ENCODE measurements around the gene PLCG2.
"Not testable (repeated sequence)": the region's sequence is repeated elsewhere in the genome, so short reads cannot be mapped to it uniquely, and the experiment has no call there.

Gene PLCG2

DNA sequence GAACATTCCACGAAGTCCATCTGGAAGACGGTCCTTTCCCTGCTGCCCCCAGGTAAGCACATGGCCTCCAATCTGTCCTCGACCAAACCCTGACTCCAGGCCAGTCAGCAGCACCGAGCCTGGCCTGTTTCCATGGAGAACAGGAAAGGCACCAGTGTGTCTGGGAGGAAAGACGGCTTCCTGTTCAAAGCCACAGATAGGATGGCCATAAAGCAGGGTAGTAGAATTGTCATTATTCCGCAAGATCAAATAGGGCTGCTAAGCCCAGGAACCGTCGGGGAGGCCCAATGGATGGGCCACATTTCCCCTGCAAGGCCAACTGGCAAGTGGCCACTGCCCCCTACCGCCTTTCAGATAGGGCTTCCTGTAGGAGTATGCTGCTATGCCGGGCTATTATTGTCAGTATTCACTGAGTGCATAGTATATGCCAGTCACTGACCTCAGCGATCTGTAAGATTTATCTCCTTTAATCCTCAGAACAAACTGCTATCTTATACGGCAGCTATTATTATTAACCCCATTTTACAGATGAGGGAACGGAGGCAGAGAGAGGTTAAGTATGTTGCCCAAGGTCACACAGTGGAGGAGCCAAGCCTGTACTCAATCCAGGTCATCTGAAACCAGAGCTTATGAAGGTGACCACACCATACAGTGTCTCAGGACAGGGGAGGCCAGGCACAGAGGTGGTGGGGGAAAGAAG lies 23.0 kb upstream of the PLCG2 start:
- DNase-seq, result no peak

DNA sequence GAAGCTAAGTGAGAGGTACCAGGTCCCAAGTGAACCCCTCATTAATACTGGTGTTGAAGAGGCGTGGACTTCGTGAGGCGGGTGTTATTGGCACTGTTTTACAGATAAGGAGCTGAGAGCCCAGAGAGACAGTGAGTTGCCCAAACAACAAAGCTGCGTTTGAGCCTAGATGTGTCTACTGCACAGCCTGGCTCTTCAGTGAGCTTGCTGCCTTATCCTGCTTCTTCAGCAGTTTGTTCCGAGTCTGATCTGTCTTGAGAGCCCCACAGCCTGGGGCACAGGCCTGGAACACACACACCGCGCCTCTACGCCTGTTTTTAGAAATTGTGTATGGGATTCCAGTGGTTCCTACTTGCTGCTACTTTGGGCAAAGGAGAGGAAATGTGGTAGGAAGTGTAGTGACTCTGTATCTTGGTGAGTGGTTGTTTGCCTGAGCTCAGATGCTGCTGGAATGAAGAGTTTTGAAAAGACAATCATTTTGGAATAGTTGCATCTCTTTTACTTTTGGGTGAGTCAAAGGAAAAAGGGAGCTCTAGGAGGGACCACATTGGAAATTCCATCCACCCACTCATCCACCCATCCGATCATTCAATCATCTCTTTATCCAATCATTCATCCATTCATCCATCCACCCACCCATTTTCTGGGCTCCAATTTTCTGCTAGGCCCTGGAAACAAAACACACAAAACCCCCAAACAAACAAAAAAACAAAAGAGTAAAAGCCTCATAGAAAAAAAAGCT lies 22.3 kb upstream of the PLCG2 start:
- DNase-seq, result no peak

DNA sequence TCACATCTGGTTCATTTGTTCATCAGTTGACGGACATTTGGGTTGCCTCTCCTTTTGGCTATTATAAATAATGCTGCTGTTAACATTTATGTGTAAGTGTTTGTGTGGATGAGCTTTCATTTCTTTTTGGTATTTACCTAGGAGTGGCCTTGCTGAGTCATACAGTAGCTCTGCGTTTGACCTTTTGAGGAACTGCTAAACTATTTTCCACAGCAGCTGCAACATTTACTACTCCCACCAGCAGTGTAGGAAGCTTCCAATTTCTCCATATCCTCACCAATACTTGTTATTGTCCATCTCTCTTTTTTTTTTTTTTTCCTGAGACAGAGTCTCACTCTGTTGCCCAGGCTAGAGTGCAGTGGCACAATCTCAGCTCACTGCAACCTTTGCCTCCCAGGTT lies 20.7 kb upstream of the PLCG2 start:
- DNase-seq, result no peak

DNA sequence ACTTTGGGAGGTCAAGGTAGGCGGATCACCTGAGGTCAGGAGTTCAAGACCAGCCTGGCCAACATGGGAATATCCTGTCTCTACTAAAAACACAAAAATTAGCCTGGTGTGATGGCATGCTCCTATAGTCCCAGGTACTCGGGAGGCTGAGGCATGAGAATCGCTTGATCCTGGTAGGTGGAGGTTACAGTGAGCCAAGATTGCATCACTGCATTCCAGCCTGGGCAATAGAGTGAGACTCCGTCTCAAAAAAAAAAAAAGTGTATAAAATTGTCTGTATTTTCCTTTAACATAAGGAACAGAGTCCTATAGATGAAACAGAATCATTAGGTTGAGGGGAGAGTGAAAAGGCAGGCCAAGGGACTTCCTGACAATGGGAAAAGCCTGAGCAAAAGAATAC lies 16.8 kb upstream of the PLCG2 start:
- not testable (repeated sequence) for DNase-seq

DNA sequence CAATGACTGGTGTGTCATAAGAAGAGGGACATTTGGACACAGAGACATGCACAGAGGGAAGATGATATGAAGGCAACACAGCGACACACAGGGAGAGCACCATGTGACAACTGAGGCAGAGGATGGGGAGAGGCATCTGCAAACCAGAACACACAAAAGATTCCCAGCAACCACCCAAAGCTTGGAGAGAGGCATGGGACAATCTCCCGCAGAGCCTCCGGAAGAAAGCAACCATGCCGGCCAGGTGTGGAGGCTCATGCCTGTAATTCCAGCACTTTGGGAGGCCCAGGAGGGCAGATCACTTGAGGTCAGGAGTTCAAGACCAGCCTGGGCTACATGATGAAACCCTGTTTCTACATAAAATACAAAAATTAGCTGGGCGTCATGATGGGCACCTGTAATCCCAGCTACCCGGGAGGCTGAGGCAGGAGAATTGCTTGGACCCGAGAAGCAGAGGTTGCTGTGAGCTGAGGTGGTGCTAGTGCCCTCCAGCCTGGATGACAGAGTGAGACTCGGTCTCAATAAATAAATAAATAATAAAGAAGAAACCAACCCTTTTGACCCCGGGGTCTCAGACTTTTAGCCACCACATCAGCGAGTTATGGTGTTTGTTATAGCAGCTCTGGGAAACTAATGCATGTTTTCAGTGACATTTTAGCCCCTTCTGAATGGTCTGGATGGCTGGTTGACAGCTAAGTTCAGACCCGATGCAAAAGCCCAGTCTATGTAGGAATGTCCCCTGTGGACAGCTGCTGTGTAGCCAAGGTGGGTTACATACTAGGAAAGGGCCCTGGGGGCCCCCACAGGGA lies 13.8 kb upstream of the PLCG2 start:
- DNase-seq, result no peak

DNA sequence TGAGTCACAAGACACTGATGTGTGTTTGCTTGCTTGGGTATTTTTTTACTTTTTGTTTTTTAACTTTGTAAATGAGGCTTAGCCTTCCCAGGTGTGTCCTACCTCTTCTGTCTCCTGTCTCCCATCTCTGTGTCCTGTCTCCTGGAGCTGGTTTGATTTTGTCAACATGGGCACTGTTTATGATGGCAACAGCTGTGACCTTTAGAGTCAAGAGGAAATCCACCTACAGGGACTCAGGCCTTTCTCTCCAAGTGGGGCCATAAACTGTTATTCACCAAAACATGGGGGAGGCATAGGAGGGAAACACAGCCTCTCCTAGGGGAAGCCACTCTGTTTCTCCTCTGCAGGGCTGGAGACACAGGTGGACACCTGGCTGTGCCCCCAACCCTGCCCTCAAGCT lies 13.1 kb upstream of the PLCG2 start:
- no peak for DNase-seq

DNA sequence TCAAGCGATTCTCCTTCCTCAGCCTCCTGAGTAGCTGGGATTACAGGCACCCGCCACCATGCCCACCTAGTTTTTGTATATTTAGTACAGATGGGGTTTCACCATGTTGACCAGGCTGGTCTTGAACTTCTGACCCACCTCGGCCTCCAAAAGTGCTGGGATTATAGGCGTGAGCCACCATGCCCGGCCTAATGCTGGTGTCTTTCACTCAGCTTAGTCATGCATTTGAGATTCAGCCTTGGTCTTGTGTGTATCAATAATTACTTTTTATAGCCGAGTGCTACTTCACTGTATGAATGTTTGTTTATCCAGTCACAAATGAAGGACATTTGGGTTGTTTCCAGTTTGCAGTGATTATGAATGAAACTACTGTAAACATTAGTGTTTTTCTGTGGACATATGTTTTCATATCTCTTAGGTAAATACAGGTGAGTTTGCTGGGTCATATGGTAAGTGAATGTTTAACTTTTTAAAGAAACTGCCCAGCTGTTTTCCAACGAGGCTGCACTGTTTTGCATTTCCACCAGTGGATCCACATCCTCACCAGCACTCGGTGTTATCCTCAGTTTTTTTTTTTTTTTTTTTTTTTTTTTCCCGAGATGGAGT lies 11.0 kb upstream of the PLCG2 start:
- no peak for DNase-seq

DNA sequence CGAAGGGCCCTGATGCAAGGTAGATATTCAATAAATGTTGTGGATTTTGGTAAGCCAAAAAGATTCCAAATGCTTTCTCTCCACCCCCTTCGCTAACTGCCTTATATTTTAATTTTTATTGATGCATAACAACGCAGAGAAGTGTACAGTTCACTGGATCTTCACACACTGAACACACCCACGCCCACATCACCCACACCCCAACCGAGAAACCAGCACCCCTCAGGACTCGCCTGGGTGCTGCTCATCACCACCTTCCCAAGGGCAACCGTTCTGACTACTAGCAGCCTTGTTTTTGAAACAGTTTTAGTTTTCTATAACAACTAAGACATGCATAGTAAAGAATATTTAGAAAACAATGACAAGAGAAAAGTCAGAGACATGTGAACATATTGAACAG lies 9.1 kb upstream of the PLCG2 start:
- no peak for DNase-seq

DNA sequence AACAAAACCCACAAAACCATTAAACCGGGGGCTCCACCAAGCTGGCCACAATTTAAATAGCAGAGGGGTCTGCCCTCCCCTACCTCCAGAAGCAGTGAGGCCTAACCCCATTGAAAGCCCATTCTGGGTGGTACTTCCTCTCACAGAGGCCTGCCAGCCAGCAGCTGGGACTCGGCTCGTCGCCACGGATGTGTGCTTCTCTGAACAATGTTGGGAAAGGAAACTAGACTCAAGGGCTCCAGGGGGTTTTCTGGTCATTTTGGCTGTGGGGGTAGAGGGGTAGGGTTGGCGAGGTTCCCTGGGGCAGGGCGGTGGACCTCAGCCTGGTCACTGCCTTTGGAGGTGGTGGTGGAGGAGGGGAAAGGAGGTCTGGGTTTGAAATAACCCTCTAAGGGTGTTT lies 4.7 kb upstream of the PLCG2 start:
- DNase-seq, result no peak

DNA sequence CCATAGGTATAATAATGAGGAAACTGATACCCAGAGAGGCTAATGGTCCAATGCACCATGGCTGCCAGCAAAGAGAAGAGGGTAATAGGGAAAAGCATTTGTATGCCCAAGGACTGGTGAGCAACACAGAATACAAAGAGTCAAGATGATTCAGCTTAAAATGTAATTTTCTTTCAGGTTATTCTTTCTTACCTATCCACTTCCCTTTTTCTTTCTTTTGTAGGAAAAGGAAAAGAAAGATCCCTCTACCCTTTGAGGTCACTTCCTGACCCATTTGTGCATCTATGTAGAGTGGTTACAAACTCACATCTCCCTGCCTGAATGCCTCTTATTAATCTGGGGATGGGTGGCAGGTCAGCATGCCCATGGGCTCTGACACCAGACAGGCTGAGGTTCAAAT lies 3.5 kb upstream of the PLCG2 start:
- DNase-seq, result no peak

DNA sequence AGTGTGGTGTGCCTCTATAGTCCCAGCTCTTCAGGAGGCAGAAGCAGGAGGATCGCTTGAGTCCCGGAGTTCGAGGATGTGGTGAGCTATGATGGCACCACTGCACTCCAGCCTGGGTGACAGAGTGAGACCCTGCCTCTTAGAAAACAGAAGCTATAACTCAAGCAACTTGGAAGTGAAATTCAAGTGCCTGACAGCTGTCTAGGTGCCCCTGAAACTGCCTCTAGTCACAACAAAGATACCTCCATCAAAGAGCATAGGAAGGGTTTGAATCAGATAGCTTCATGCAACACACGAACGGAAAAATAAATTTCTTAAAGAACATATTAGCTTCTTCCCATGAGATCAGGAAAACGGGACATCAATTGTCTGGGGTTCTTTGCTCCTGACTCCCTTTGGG lies 860 bp upstream of the PLCG2 start:
- no peak for DNase-seq

DNA sequence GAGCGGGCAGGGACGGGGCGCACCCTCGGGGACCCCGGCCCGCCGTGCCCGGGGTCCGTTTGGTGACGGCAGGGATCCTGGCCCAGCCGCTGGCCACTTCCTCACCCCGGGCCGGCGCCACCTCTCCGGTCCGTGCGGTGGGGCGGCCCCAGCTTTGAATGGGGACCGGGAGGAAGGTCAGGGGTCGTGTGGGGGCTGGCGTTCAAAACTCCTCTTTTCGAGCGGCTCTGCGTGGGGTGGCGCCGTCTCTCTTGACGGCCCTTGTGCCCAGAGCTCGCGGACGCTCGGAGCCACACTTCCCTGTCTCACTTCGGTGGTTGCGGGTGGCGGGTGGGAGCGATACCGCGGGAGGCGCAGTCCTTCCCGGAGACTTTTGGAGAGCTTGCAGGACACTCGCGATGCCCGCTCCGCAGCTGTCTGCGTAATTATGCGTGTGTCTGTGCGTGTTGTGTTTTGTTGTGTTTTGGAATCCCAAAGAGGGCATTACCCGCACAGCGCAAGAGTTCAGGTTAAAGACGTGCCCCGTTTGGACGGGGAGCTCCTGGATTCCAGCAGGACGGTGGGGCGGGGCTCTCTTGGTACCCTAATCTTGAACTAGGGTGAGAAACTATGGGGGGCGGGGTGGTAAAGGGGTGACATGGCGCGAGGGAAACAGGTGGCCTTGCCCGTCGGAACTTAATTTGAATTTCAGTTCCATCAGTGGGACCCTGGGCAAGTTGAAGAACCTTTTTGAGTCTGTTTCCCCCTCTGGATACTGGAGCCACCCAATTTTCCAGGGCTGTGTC lies 637 bp downstream of the PLCG2 start:
- DNase-seq, result no peak

DNA sequence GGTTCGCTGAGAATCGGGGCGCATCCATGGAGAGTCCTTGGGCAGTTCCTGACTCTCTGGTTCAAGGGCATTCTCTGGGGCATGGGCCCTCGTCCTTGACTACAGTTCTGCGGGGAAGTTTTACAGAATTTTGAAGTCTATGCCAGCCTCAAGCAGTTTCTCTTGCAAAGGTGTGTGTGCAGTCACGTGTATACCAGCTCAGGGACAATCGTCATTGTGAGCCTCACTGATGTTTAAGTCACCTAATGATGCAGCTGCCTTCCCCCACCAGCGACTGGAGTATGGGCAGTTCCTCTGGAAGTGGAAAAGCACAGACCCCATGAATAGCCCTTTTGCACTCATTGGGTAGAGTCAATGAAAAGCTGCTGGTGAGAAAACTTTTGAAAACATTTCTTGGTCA lies 1.3 kb downstream of the PLCG2 start:
- DNase-seq, result no peak

DNA sequence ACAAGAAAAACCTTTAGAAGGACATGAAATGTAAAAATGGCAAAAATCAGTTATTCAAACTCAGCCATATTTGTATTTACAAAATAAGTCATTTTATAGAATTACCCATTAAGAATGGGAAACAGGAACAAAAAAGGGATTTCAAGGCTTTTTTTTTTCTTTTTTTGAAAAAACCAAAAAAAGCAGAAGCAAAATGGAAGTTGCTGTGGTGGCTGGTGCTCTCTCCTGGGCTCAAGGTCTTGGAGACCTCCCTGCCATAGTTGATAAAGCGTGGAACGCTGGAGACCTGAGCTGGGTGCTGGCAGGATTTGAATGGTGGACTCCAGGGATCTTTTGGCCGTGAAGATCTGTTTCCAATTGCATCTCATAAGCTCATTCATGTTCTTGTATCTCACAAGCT lies 3.1 kb downstream of the PLCG2 start:
- no peak for DNase-seq

DNA sequence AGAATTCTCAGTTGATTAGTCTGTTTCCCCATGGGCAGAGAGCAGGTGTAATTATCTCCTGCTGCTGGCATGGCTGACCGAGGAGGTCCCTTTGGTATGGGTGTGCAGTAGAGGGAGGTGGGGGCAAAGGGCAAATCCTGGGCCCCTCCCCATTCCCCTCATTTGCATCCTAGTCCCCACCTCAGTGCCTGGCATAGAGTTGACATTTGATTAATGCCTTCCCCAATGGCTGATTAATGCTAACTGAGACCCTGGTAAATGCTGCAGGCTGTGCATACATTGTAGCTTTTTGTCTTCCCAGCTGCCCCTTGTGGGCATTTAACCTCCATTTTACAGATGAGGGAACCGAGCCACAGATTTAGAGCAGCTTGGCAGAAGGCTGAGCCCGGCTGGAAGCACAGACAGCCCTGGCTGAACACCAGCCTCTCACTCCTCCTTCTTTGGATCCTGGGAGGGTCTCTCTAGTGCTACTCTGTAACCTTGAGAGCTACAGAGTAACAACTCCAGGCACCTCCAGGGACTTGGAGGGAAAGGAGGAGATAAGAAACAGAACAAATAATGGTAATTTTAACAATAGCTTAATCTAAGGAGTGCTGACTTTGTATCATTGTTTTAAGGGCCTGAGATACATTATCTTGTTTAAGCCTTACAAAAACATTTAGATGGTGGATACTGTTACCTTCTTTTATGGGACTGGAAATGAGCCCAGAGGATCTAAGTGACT lies 5.1 kb downstream of the PLCG2 start:
- DNase-seq, result no peak

DNA sequence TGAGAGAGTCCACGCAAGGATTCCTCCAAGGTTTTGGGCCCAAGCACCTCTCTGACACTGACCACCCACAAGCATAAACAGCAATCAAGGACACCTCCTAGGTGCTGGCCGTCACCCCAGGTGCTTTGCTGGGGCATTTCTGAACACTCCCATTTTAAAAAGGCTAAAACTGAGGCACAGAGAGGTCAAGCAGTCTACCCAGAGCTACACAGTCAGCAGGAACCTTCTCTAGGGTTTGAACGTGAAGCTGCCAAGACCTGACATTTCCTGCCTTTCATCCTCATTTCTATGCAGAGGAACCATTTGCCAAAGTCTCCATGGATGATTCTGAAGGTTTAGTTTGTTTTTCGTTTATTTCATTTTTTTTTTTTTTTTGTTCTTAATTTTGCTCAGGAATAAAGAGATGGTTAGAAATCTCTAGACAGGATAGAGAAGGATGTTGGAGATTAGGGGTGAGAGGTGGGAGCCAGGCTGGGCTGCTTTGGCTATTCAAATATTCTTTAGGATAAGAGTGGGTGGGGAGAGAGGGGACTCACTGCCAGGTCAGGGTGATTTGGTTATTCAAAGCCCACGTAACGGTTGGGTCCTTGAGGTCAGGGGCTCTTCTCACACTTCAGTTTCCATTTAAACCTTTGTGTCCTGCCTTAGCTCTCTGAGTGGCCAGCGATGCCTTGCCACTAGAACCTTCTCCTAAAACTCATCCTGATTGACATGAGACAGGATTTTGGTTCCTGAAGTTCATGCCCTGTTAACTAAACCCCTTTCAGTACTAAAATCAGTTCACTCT lies 6.2 kb downstream of the PLCG2 start:
- no peak for DNase-seq

DNA sequence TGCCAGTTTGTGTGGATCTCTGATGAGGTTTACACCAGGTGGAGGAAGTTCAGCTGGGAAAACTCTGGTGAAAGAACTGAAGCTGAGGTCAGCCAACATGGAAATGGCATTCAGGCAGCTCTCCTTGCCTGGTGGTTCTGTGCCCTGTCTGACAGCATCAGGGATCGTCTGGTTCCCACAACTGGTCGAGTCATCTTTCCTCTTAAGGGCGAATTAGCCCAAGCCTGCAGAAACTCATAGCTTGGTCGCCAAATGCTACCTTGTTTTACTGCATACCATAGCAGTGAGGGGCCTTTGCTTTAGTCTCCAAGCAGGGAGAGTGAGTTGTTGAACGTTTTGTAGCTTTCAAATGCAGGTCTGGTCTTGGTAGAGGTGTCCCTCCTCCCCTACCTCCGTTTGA lies 7.2 kb downstream of the PLCG2 start:
- DNase-seq, result no peak

DNA sequence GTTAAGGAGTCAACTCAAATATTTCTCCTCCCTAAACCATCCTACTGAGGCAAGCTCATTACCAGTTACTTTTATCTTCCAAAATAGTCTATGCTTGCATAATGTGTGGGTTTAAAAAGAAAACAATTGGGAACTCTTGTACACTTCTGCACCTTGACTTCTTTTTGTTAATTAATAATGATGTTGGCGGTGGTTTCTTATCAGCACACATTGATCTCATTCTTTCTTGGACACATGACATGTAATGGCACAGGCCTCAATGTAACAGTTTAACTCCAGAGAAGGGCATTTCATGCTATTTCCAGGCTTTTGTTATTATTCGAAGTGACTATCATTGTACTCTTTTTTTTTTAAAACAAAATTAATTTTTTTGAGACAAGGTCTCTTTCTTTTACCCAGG lies 7.8 kb downstream of the PLCG2 start:
- DNase-seq, result no peak

DNA sequence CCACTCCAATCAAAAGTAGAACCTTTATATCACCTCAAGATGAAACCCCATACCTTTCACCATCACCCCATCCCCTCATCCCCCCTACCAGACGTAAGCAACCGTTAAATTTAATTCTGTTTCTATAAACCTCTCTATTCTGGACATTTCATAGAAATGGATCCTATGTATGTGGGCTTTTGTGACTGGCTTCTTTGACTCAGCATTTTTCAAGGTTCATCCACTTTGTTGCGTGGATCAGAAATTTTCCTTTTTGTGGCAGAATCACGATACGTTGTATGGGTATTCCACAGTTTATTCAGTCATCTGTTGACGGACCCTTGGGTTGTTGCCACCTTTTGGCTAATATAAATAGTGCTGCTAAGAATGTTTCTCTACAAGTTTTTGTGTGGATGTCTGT lies 8.6 kb downstream of the PLCG2 start:
- no peak for DNase-seq

DNA sequence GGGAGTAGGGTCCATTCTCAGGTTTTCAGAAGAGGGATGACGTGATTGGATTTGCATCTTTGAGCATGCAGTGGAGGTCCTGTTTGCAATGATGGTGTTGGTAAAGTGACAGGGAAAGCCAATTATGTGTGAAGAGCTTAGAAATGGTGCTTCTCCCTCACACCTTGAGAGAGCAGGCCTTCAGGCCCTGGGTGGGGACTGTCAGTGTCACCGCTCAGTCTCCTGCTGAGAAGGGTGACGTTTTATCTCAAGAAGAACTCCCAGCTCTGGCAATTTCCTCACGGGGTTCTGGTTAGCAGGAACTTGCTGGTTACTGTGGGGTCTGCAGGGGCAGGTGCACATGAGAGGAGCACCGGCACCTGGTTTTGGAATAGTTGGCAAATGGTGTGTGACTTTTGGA lies 11.2 kb downstream of the PLCG2 start:
- no peak for DNase-seq

DNA sequence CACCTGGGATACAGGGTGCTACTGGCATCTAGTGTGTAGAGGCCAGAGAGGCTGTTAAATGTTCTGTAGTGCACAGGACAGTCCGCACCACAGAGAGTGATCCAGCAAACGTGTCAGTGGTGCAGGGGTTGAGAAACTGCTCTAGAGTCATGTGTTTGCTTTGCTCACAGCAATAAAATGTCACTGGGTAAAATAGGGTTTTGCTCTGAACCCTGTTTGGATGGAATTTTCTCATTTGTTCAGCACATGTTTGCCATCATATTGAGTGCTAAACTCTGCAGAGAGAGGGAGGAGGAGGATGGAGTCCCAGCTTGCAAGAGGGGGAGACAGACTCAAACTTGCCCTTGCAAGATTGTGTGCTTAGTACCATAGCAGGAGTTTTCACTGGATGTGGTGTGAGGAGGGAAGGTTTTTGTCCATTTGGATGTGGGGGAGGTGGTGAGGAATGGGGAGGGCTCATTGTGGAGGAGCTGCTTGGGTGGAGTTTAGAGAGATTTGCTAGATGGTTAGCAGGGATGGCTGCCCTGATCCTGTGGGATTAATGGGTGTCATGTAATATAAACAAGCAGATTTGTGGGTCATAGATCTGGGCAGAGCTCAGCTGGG lies 11.8 kb downstream of the PLCG2 start:
- no peak for DNase-seq

Measured in NCI-H1048 (cell line).